Liver (tissue), 9 donors: ENCODE measurements around the gene MSANTD7. TPM values are rescaled to one million over a fixed set of nuclear protein-coding genes. Genes with fewer than 3 reads are reported as not detected.

Experiments used
- DNase-seq: peaks from one replicate; pipeline ENCODE4 v3.0.0-alpha.2; 2017; ENCODE audit warnings: low spot score
- H3K27ac ChIP-seq, 2 donors: one replicate each; pipeline ENCODE4 v1.7.0; 2013; ENCODE audit warnings: inconsistent platforms in 2 of 2, low read length in 2 of 2, control low read depth in 1 of 2, low read depth in 1 of 2, mild to moderate bottlenecking in 1 of 2
- H3K27me3 ChIP-seq, 4 donors: one replicate each; pipeline versions ENCODE4 v1.6.1 to v1.7.0; 2013; ENCODE audit warnings: low read length in 3 of 4, inconsistent platforms in 1 of 4, mild to moderate bottlenecking in 1 of 4, moderate library complexity in 1 of 4; ENCODE audit not compliant: control insufficient read depth in 4 of 4, insufficient read depth in 4 of 4
- H3K36me3 ChIP-seq, 4 donors: one replicate each; pipeline versions ENCODE4 v1.6.1 to v1.7.0; 2013; ENCODE audit warnings: low read length in 3 of 4, mild to moderate bottlenecking in 3 of 4, low read depth in 1 of 4, moderate library complexity in 1 of 4; ENCODE audit not compliant: control insufficient read depth in 4 of 4, insufficient read depth in 3 of 4
- H3K4me1 ChIP-seq, 4 donors: one replicate each; pipeline versions ENCODE4 v1.6.1 to v1.7.0; 2013; ENCODE audit warnings: low read length in 3 of 4, mild to moderate bottlenecking in 3 of 4, moderate library complexity in 1 of 4; ENCODE audit not compliant: control insufficient read depth in 4 of 4, insufficient read depth in 4 of 4
- H3K4me3 ChIP-seq, 3 donors: one replicate each; pipeline versions ENCODE4 v1.6.1 to v1.7.0; 2013; ENCODE audit warnings: low read length in 3 of 3, control low read depth in 1 of 3, low read depth in 1 of 3, mild to moderate bottlenecking in 1 of 3
- H3K9ac ChIP-seq, 2 donors: one replicate each; pipeline ENCODE4 v1.7.0; 2013; ENCODE audit warnings: low read length in 2 of 2, mild to moderate bottlenecking in 2 of 2, moderate library complexity in 2 of 2, control low read depth in 1 of 2, low read depth in 1 of 2
- H3K9me3 ChIP-seq, 4 donors: one replicate each; pipeline versions ENCODE4 v1.6.1 to v1.7.0; 2013; ENCODE audit warnings: low read length in 3 of 4; ENCODE audit not compliant: control insufficient read depth in 4 of 4
- ATF3 ChIP-seq: IDR thresholded peaks from 2 replicates; pipeline ENCODE4 v1.6.1; 2016; ENCODE audit warnings: antibody characterized with exemption
- CTCF ChIP-seq: fragments of 150-350 bp; IDR thresholded peaks from 2 replicates; pipeline ENCODE4 v1.5.1; 2017; ENCODE audit warnings: improper control_type of control experiment, low read depth, low read length; ENCODE audit not compliant: missing input control
- EGR1 ChIP-seq, 2 donors: IDR thresholded peaks; 2 replicates each; pipeline ENCODE4 v1.6.1; 2016 to 2018; ENCODE audit warnings: antibody characterized with exemption in 2 of 2, low read depth in 2 of 2
- GABPA ChIP-seq, 2 donors: IDR thresholded peaks in 1 of 2; conservative IDR thresholded peaks in 1 of 2; 2 replicates each; pipeline ENCODE4 v1.6.1; 2016; ENCODE audit warnings: antibody characterized with exemption in 2 of 2, mild to moderate bottlenecking in 1 of 2, moderate library complexity in 1 of 2
- JUND ChIP-seq, 2 donors: IDR thresholded peaks; 2 replicates each; pipeline ENCODE4 v1.6.1; 2016; ENCODE audit warnings: antibody characterized with exemption in 2 of 2
- NR2F2 ChIP-seq: IDR thresholded peaks from 2 replicates; pipeline ENCODE4 v1.6.1; 2016; ENCODE audit warnings: antibody characterized with exemption
- RAD21 ChIP-seq, 2 donors: IDR thresholded peaks; 2 replicates each; pipeline ENCODE4 v1.6.1; 2016; ENCODE audit warnings: antibody characterized with exemption in 2 of 2, mild to moderate bottlenecking in 2 of 2
- SP1 ChIP-seq: IDR thresholded peaks from 2 replicates; pipeline ENCODE4 v1.6.1; 2018; ENCODE audit warnings: antibody characterized with exemption, mild to moderate bottlenecking
- TAF1 ChIP-seq: conservative IDR thresholded peaks from 2 replicates; pipeline ENCODE4 v1.6.1; 2016; ENCODE audit warnings: antibody characterized with exemption, mild to moderate bottlenecking
- YY1 ChIP-seq: IDR thresholded peaks from 2 replicates; pipeline ENCODE4 v1.6.1; 2016; ENCODE audit warnings: antibody characterized with exemption, mild to moderate bottlenecking
- ZBTB33 ChIP-seq: IDR thresholded peaks from 2 replicates; pipeline ENCODE4 v1.6.1; 2016; ENCODE audit warnings: antibody characterized with exemption
- WGBS: extraction: QIAGEN DNeasy Blood & Tissue Kit; methylation state at CpG from one replicate; pipeline ENCODE4 v1.1.7; 2013; 5-methylcytosine and 5-hydroxymethylcytosine counted together
- polyA plus RNA-seq, 2 donors: library from polyadenylated mRNA; stranded (reverse) in 1 of 2; unstranded in 1 of 2; fragments of 200-250 nt in 1 of 2; fragments of >200 nt in 1 of 2; fragmentation: Nextera tagmentation in 1 of 2; extraction: Ambion mirVana in 1 of 2; gene quantifications; one replicate each; pipeline versions ENCODE4 v1.2.1 to v1.2.3, GENCODE V29; 2013 to 2015
- total RNA-seq, 2 donors: library from RNA; depleted of rRNA; stranded (reverse); fragments of >200 nt; gene quantifications; one replicate each; pipeline ENCODE4 v1.2.3, GENCODE V29; 2014
- donor health status: healthy.
- donor health status: healthy.
- donor health status: healthy.
- donor health status: healthy.
- donor health status: healthy.

MSANTD7 gene
- total and polyA plus RNA-seq, 4 donors: 0.82 to 8.5 (median 3.5) TPM

GRCh38 chr10:14810969-14811953 lies 26.8 kb upstream of the MSANTD7 start:
- no peaks in the 10 kb centered on the region for H3K9me3 ChIP-seq
- no peak overlapping the region for H3K4me3 ChIP-seq
- TF ChIP-seq CTCF (peak; percentile 41), EGR1 (IDR thresholded peaks at IDR 0.05; ENCODE audit: low read depth in 2 of 2) (no peak), NR2F2 (no peak), RAD21 (IDR thresholded peaks at IDR 0.05) (peak; percentile 73 to 76), YY1 (no peak), ZBTB33 (no peak)
- H3K27ac ChIP-seq: no peak overlapping the region
- DNase-seq: no peak
- 54% methylated on average over 9 of the region's 9 CpGs for WGBS
- H3K4me1 ChIP-seq: no peaks in the 10 kb centered on the region
- H3K36me3 ChIP-seq: no peaks in the 10 kb centered on the region
- no peak overlapping the region for H3K9ac ChIP-seq
- no peaks in the 10 kb centered on the region for H3K27me3 ChIP-seq

- DNase-seq: no peak
- 94% methylated on average over 3 of the region's 3 CpGs for WGBS
- Histone ChIP-seq H3K27me3 (no peaks in the 10 kb centered on the region), H3K36me3 (no peaks in the 10 kb centered on the region), H3K9ac (no peak overlapping the region), H3K9me3 (no peaks in the 10 kb centered on the region), H3K4me3 (no peak overlapping the region), H3K4me1 (no peaks in the 10 kb centered on the region), H3K27ac (no peak overlapping the region)
- TF ChIP-seq ATF3 (no peak), JUND (IDR thresholded peaks at IDR 0.05) (no peak), TAF1 (no peak), GABPA (IDR thresholded peaks at IDR 0.05 in 1 of 2, conservative IDR thresholded peaks at IDR 0.05 in 1 of 2) (no peak), CTCF (no peak), SP1 (no peak)
Measured at GRCh38 chr10:14812271-14812670, 25.8 kb upstream of the MSANTD7 start.
